ENCODE results near the gene VWA8.

VWA8 gene

GRCh38 chr13:41548031-41548430, 412.9 kb downstream of the VWA8 start:
- ATAC-seq = no peak
- TF ChIP-seq ESRRG (CRISPR knock-in tag; IDR thresholded peaks at IDR 0.05) (no peak), TOX (CRISPR knock-in tag; IDR thresholded peaks at IDR 0.05; ENCODE audit: borderline replicate concordance) (no peak), BACH2 (CRISPR knock-in tag; IDR thresholded peaks at IDR 0.05; ENCODE audit: borderline replicate concordance) (no peak), TCF4 (CRISPR knock-in tag; IDR thresholded peaks at IDR 0.05; ENCODE audit: borderline replicate concordance) (no peak), ZFP3 (CRISPR knock-in tag; IDR thresholded peaks at IDR 0.05) (no peak), GLIS3 (CRISPR knock-in tag; IDR thresholded peaks at IDR 0.05) (no peak), ARNTL (CRISPR knock-in tag; IDR thresholded peaks at IDR 0.05; ENCODE audit: borderline replicate concordance, low read depth) (no peak), CSDC2 (CRISPR knock-in tag; IDR thresholded peaks at IDR 0.05) (no peak), CREB5 (CRISPR knock-in tag; IDR thresholded peaks at IDR 0.05; ENCODE audit: low read depth) (no peak), ISL1 (CRISPR knock-in tag; IDR thresholded peaks at IDR 0.05) (no peak), ZC3H10 (CRISPR knock-in tag; IDR thresholded peaks at IDR 0.05) (no peak), ZNF70 (CRISPR knock-in tag; IDR thresholded peaks at IDR 0.05) (no peak), SNAI2 (CRISPR knock-in tag; IDR thresholded peaks at IDR 0.05) (no peak), RARB (CRISPR knock-in tag; IDR thresholded peaks at IDR 0.05) (no peak), PPARA (CRISPR knock-in tag; IDR thresholded peaks at IDR 0.05; ENCODE audit: borderline replicate concordance) (no peak), POU6F1 (CRISPR knock-in tag; IDR thresholded peaks at IDR 0.05; ENCODE audit: borderline replicate concordance, low read depth) (no peak), ZFP30 (CRISPR knock-in tag; IDR thresholded peaks at IDR 0.05) (no peak), OSR1 (CRISPR knock-in tag; IDR thresholded peaks at IDR 0.05) (no peak)

DNA sequence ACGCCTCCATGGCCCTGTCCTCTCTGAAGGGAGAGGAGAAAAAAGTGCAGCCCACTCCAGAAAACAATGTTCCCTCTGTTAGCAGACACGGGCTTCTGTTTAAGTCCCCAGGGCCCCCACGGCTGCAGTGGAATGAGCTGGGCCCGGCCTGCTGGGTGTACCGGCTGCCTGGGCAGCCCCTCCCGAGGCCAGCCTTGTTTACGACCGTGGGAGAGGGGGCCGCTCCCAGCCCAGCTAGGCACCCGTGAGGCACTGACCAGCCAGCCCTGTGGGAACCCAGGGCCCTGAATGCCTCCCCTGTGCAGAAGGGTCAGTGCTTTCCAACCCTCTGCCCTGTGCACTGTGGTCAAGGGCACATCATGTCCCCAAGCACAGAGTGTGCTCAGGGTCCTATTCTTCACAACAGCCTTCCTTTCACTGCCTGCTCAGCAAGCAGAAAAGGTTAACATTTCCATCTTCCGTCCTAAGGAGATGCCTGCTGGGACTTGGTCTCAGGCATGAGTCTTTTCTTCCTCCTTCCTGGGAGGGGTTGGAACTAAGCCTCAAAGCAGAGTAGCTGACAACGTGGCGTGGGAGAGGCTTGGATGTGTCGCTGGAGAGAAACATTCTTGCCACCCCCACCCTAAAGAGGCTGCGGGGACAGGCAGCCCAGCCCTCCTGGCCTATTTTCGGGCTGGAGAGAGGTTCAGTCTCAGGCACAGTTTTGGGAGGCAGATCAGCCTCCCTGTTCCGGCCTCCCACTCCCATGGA, 413.5 kb downstream of the VWA8 start:
- ATAC-seq = no peak
- TF ChIP-seq CSDC2 (CRISPR knock-in tag; IDR thresholded peaks at IDR 0.05) (no peak), OSR1 (CRISPR knock-in tag; IDR thresholded peaks at IDR 0.05) (no peak), ESRRG (CRISPR knock-in tag; IDR thresholded peaks at IDR 0.05) (no peak)

GRCh38 chr13:41546372-41547190, 414.3 kb downstream of the VWA8 start:
- TF ChIP-seq CSDC2 (CRISPR knock-in tag; IDR thresholded peaks at IDR 0.05) (no peak), ZFP3 (CRISPR knock-in tag; IDR thresholded peaks at IDR 0.05) (no peak), ZC3H10 (CRISPR knock-in tag; IDR thresholded peaks at IDR 0.05) (no peak), PPARA (CRISPR knock-in tag; IDR thresholded peaks at IDR 0.05; ENCODE audit: borderline replicate concordance) (no peak), ARNTL (CRISPR knock-in tag; IDR thresholded peaks at IDR 0.05; ENCODE audit: borderline replicate concordance, low read depth) (no peak), ESRRG (CRISPR knock-in tag; IDR thresholded peaks at IDR 0.05) (no peak), BACH2 (CRISPR knock-in tag; IDR thresholded peaks at IDR 0.05; ENCODE audit: borderline replicate concordance) (no peak), PATZ1 (CRISPR knock-in tag; IDR thresholded peaks at IDR 0.05; ENCODE audit: borderline replicate concordance) (no peak)
- TF ChIP-seq, protein P1, sequence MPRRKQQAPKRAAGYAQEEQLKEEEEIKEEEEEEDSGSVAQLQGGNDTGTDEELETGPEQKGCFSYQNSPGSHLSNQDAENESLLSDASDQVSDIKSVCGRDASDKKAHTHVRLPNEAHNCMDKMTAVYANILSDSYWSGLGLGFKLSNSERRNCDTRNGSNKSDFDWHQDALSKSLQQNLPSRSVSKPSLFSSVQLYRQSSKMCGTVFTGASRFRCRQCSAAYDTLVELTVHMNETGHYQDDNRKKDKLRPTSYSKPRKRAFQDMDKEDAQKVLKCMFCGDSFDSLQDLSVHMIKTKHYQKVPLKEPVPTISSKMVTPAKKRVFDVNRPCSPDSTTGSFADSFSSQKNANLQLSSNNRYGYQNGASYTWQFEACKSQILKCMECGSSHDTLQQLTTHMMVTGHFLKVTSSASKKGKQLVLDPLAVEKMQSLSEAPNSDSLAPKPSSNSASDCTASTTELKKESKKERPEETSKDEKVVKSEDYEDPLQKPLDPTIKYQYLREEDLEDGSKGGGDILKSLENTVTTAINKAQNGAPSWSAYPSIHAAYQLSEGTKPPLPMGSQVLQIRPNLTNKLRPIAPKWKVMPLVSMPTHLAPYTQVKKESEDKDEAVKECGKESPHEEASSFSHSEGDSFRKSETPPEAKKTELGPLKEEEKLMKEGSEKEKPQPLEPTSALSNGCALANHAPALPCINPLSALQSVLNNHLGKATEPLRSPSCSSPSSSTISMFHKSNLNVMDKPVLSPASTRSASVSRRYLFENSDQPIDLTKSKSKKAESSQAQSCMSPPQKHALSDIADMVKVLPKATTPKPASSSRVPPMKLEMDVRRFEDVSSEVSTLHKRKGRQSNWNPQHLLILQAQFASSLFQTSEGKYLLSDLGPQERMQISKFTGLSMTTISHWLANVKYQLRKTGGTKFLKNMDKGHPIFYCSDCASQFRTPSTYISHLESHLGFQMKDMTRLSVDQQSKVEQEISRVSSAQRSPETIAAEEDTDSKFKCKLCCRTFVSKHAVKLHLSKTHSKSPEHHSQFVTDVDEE (CRISPR knock-in tag; IDR thresholded peaks at IDR 0.05) = no peak
- peak; percentile 64; the same call in 2 of the 3 replicates for ATAC-seq
